Gastroesophageal sphincter (tissue), 3 donors: ENCODE data around the gene NREP.
"Not testable (repeated sequence)": the region's sequence is repeated elsewhere in the genome, so short reads cannot be mapped to it uniquely, and the experiment has no call there.

ENCODE experiments used
- CTCF ChIP-seq, 4 experiments: fragments of 200-600 bp in 2 of 4; fragments of 450-650 bp in 2 of 4; sonication (generic) in 1 of 4; IDR thresholded peaks; one replicate each; pipeline ENCODE4 v1.5.1; 2017 to 2019; ENCODE audit warnings: antibody characterized with exemption in 4 of 4, mild to moderate bottlenecking in 2 of 4, moderate library complexity in 2 of 4
- POLR2A ChIP-seq, 2 donors: fragments of 450-650 bp; IDR thresholded peaks; one replicate each; pipeline ENCODE4 v1.6.1; 2017; ENCODE audit warnings: antibody characterized with exemption in 2 of 2, mild to moderate bottlenecking in 2 of 2, moderate library complexity in 1 of 2
- POLR2AphosphoS5 ChIP-seq: sonication (generic); formaldehyde crosslinking; IDR thresholded peaks from one replicate; pipeline ENCODE4 v1.6.1; 2017; ENCODE audit warnings: antibody characterized with exemption

GRCh38 chr5:111716789-111717188, 40.2 kb downstream of the NREP start:
- not testable (repeated sequence) for TF ChIP-seq CTCF (IDR thresholded peaks at IDR 0.05); POLR2A (IDR thresholded peaks at IDR 0.05); POLR2AphosphoS5
